Measurements from ENCODE around the gene ERGIC1.

ERGIC1 gene

DNA sequence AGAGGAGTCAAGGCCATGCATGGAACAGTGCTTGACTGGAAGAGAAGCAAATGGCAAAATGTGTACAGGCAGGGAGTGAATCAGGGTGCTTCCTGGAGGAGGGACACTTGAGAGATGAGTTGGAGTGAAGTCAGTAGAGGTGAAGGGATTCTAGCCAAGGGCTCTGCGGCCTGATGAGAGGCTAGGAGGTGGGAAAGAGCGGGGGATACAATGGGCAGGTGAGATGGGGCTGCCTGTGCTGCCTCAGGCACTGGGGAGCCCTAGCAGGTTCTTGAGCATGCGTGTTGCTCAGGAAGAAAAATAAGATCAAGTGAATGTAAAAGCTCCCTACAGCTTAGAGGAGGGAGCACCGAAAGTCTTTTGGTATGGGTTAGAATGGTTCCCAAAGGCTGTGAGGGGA lies 22.3 kb downstream of the ERGIC1 start:
- Mint-ChIP-seq H3K4me1 (peaks cover 65% of the 10 kb centered on the region), H3K27ac (peak overlapping the region; percentile 2), H3K27me3 (ENCODE audit: low read depth, poor library complexity) (no peaks in the 10 kb centered on the region), H3K9me3 (no peaks in the 10 kb centered on the region), H3K4me3 (no peak overlapping the region), H3K36me3 (ENCODE audit: low read depth) (no peaks in the 10 kb centered on the region)
- DNase-seq: no peak
- TF ChIP-seq, protein P1, sequence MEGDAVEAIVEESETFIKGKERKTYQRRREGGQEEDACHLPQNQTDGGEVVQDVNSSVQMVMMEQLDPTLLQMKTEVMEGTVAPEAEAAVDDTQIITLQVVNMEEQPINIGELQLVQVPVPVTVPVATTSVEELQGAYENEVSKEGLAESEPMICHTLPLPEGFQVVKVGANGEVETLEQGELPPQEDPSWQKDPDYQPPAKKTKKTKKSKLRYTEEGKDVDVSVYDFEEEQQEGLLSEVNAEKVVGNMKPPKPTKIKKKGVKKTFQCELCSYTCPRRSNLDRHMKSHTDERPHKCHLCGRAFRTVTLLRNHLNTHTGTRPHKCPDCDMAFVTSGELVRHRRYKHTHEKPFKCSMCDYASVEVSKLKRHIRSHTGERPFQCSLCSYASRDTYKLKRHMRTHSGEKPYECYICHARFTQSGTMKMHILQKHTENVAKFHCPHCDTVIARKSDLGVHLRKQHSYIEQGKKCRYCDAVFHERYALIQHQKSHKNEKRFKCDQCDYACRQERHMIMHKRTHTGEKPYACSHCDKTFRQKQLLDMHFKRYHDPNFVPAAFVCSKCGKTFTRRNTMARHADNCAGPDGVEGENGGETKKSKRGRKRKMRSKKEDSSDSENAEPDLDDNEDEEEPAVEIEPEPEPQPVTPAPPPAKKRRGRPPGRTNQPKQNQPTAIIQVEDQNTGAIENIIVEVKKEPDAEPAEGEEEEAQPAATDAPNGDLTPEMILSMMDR (IDR thresholded peaks at IDR 0.05): no peak

DNA sequence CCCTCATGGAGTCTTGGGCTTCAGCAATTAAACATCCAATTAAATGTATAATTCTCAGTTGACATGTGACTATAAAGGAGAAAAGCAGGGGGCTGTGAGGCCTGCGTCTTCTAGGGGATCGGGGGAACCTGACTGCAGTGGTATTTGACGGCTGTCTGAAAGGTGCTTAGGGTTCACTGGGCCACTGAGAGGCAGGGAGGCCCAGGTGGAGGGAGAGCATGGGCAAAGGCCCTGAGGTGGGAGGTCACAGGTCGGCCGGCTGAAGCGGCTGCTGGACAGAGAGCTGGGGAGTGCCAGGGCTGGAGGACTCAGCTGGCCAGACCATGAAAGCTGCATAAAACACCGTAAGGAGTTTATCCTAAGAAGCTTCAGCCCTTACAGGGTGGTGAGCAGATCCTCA lies 23.9 kb downstream of the ERGIC1 start:
- Mint-ChIP-seq H3K36me3 (ENCODE audit: low read depth) (no peaks in the 10 kb centered on the region), H3K9me3 (no peaks in the 10 kb centered on the region), H3K4me3 (no peak overlapping the region), H3K27me3 (ENCODE audit: low read depth, poor library complexity) (no peaks in the 10 kb centered on the region), H3K4me1 (peaks cover 61% of the 10 kb centered on the region), H3K27ac (peak overlapping the region; percentile 77)
- TF ChIP-seq, protein P1 (IDR thresholded peaks at IDR 0.05): no peak
- no peak for DNase-seq

DNA sequence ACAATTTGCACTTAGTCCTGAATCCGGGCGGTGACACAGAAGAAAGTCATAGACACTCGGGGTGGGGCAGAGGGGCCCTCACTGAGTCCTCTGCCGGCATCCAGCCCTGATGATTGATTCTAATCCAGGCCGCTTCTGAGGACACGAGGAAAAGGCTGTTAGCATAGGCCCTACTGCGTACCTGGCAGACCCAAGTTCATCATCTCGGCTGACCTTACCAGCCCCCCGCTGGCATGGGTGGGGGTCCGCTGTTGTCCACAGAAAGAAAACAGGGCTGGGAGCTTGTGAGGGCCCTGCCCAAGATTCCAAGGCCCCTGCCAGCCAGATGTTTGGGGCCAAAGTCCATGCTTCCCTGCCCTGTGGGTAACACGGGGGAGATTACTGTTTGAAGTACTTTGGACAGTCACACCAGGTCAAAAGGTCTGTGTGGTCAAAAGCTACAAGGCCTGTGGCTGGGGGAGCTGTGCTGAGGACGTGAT lies 24.5 kb downstream of the ERGIC1 start:
- Mint-ChIP-seq H3K4me1 (peaks cover 62% of the 10 kb centered on the region), H3K4me3 (no peak overlapping the region), H3K9me3 (no peaks in the 10 kb centered on the region), H3K36me3 (ENCODE audit: low read depth) (no peaks in the 10 kb centered on the region), H3K27ac (no peak overlapping the region), H3K27me3 (ENCODE audit: low read depth, poor library complexity) (no peaks in the 10 kb centered on the region)
- TF ChIP-seq, protein P1 (IDR thresholded peaks at IDR 0.05): no peak
- no peak for DNase-seq

DNA sequence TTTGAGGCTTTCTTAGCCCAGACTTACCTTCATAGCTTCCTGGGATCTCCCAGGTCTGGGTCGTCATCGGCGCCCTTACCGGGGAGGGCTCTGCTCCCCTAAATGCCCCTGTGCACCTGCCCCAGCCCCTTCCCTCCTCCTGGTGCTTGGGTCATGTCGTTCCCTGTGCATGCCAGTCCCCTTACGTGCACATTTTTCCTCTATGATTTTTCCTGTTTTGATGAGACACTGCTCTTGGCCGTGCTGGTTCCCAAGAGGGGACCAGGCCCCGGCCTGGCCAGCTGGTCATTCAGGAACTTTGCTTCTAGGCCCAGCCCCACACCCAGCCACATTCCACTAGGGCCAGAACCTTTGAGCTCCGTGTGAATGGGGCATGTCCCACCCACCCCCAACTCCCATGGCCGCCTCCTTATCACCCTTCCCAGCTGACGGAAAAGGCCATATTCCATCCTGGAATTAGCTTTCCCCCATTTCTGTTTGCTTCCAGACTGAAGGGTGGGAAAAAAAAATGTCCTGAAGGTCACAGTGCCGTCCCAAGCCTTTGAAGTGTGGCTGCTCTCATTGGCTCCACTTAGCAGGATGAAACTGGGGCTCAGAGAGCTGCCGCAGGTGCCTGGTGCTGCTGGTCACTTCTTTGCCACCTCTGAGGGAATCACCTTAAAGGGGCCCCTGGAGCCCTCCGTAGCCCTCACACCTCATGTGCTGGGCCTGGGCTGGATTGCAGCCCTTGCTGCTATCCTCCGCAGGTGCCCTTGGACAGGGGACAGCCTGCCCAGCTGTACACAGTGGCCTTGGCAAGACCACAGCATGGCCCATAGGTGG lies 25.1 kb downstream of the ERGIC1 start:
- Mint-ChIP-seq H3K4me3 (no peak overlapping the region), H3K4me1 (peaks cover 62% of the 10 kb centered on the region), H3K36me3 (ENCODE audit: low read depth) (no peaks in the 10 kb centered on the region), H3K27me3 (ENCODE audit: low read depth, poor library complexity) (no peaks in the 10 kb centered on the region), H3K9me3 (no peaks in the 10 kb centered on the region), H3K27ac (no peak overlapping the region)
- TF ChIP-seq, protein P1 (IDR thresholded peaks at IDR 0.05): no peak
- no peak for DNase-seq

DNA sequence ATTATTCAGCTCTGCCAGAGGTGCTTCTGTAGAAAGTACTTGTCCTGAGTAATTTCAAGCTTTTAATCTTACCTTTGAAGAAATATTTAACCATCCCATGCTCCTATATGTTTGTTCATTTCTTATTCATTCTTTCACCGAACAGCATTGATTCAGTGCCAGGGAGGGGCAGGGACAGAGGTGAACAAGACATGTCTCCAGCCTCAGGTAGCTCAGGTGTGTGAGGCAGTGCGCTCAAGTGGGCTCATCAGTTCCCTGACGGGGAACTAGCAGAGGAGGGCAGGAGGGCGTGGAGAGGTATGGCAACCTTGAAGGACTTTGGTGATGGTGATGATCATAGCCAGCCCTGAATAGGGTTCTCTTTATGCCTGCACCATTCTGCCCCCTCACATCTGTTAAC lies 25.9 kb downstream of the ERGIC1 start:
- Mint-ChIP-seq H3K36me3 (ENCODE audit: low read depth) (no peaks in the 10 kb centered on the region), H3K9me3 (no peaks in the 10 kb centered on the region), H3K27ac (no peak overlapping the region), H3K4me1 (peaks cover 55% of the 10 kb centered on the region), H3K27me3 (ENCODE audit: low read depth, poor library complexity) (no peaks in the 10 kb centered on the region), H3K4me3 (no peak overlapping the region)
- DNase-seq: no peak
- TF ChIP-seq, protein P1 (IDR thresholded peaks at IDR 0.05): no peak

Measured in nephron progenitor cell (in vitro differentiated cells).